NCI-H1092 treated with DMSO at 0.1 percent for 48 hours (cell line): ENCODE measurements around the gene CCRL2.
"Not testable (repeated sequence)": the region's sequence is repeated elsewhere in the genome, so short reads cannot be mapped to it uniquely, and the experiment has no call there.

Experiments used
- DNase-seq: peaks from one replicate; lab custom pipeline; 2025; lab: John Stamatoyannopoulos, UW

The CCRL2 gene

GRCh38 chr3:46380471-46381221 lies 26.4 kb upstream of the CCRL2 start:
- DNase-seq: no peak

GRCh38 chr3:46381625-46382024 lies 25.4 kb upstream of the CCRL2 start:
- no peak for DNase-seq

- no peak for DNase-seq
Measured at GRCh38 chr3:46383211-46383950, 23.7 kb upstream of the CCRL2 start.

- DNase-seq: no peak
Measured at GRCh38 chr3:46383951-46384330, 23.1 kb upstream of the CCRL2 start.

GRCh38 chr3:46386205-46386604 lies 20.9 kb upstream of the CCRL2 start:
- no peak for DNase-seq

- DNase-seq: not testable (repeated sequence)
Measured at GRCh38 chr3:46388847-46389246, 18.2 kb upstream of the CCRL2 start.

- DNase-seq: no peak
Measured at GRCh38 chr3:46389306-46389705, 17.8 kb upstream of the CCRL2 start.

GRCh38 chr3:46391526-46391925 lies 15.5 kb upstream of the CCRL2 start:
- DNase-seq: not testable (repeated sequence)

GRCh38 chr3:46393011-46393410 lies 14.0 kb upstream of the CCRL2 start:
- DNase-seq: no peak

GRCh38 chr3:46393554-46394434 lies 13.3 kb upstream of the CCRL2 start:
- DNase-seq: no peak

GRCh38 chr3:46395210-46395661 lies 11.8 kb upstream of the CCRL2 start:
- no peak for DNase-seq

GRCh38 chr3:46395766-46396530 lies 11.1 kb upstream of the CCRL2 start:
- no peak for DNase-seq

- no peak for DNase-seq
Measured at GRCh38 chr3:46397111-46397510, 9.9 kb upstream of the CCRL2 start.

- no peak for DNase-seq
Measured at GRCh38 chr3:46398186-46398955, 8.7 kb upstream of the CCRL2 start.

GRCh38 chr3:46399098-46399497 lies 8.0 kb upstream of the CCRL2 start:
- no peak for DNase-seq

GRCh38 chr3:46399557-46399956 lies 7.5 kb upstream of the CCRL2 start:
- no peak for DNase-seq

GRCh38 chr3:46400000-46400734 lies 6.9 kb upstream of the CCRL2 start:
- DNase-seq: no peak

GRCh38 chr3:46400846-46401245 lies 6.2 kb upstream of the CCRL2 start:
- no peak for DNase-seq

- DNase-seq: no peak
Measured at GRCh38 chr3:46401579-46401978, 5.5 kb upstream of the CCRL2 start.

GRCh38 chr3:46402902-46403301 lies 4.2 kb upstream of the CCRL2 start:
- DNase-seq: not testable (repeated sequence)
